NCI-H748 treated with DMSO at 0.1 percent for 48 hours (cell line): Measurements from ENCODE around the gene ZXDC.
A peak's percentile ranks its signal among the peaks of the same experiment; 100 is the strongest.

ENCODE experiments used
- DNase-seq: peaks from one replicate; lab custom pipeline; 2025; lab: John Stamatoyannopoulos, UW

Gene ZXDC

GRCh38 chr3:126488886-126489569 is 13.3 kb upstream of the ZXDC start:
- DNase-seq = no peak

- no peak for DNase-seq
Observed at GRCh38 chr3:126488185-126488584, 12.5 kb upstream of the ZXDC start.

- DNase-seq = no peak
Observed at GRCh38 chr3:126487151-126487771, 11.6 kb upstream of the ZXDC start.

- DNase-seq = no peak
Observed at GRCh38 chr3:126486360-126486847, 10.7 kb upstream of the ZXDC start.

- DNase-seq = no peak
Observed at GRCh38 chr3:126485956-126486355, 10.3 kb upstream of the ZXDC start.

GRCh38 chr3:126485176-126485897 is 9.6 kb upstream of the ZXDC start:
- no peak for DNase-seq

GRCh38 chr3:126484662-126485061 is 9.0 kb upstream of the ZXDC start:
- no peak for DNase-seq

GRCh38 chr3:126484148-126484547 is 8.5 kb upstream of the ZXDC start:
- no peak for DNase-seq

GRCh38 chr3:126483321-126483761 is 7.7 kb upstream of the ZXDC start:
- no peak for DNase-seq

GRCh38 chr3:126482503-126483255 is 7.0 kb upstream of the ZXDC start:
- DNase-seq = no peak

GRCh38 chr3:126481808-126482502 is 6.3 kb upstream of the ZXDC start:
- no peak for DNase-seq

GRCh38 chr3:126480861-126481260 is 5.2 kb upstream of the ZXDC start:
- no peak for DNase-seq

- DNase-seq = no peak
Observed at GRCh38 chr3:126480206-126480605, 4.5 kb upstream of the ZXDC start.

- no peak for DNase-seq
Observed at GRCh38 chr3:126479642-126480041, 4.0 kb upstream of the ZXDC start.

GRCh38 chr3:126478581-126479310 is 3.1 kb upstream of the ZXDC start:
- DNase-seq = no peak

GRCh38 chr3:126477061-126477380 is 1.3 kb upstream of the ZXDC start:
- DNase-seq = no peak

GRCh38 chr3:126476166-126477060 is 722 bp upstream of the ZXDC start:
- peak; percentile 40 for DNase-seq

- DNase-seq = no peak
Observed at GRCh38 chr3:126474498-126475412, 936 bp downstream of the ZXDC start.
